ENCODE measurements around the gene LY6G6D.

The LY6G6D gene, protein sequence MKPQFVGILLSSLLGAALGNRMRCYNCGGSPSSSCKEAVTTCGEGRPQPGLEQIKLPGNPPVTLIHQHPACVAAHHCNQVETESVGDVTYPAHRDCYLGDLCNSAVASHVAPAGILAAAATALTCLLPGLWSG

DNA sequence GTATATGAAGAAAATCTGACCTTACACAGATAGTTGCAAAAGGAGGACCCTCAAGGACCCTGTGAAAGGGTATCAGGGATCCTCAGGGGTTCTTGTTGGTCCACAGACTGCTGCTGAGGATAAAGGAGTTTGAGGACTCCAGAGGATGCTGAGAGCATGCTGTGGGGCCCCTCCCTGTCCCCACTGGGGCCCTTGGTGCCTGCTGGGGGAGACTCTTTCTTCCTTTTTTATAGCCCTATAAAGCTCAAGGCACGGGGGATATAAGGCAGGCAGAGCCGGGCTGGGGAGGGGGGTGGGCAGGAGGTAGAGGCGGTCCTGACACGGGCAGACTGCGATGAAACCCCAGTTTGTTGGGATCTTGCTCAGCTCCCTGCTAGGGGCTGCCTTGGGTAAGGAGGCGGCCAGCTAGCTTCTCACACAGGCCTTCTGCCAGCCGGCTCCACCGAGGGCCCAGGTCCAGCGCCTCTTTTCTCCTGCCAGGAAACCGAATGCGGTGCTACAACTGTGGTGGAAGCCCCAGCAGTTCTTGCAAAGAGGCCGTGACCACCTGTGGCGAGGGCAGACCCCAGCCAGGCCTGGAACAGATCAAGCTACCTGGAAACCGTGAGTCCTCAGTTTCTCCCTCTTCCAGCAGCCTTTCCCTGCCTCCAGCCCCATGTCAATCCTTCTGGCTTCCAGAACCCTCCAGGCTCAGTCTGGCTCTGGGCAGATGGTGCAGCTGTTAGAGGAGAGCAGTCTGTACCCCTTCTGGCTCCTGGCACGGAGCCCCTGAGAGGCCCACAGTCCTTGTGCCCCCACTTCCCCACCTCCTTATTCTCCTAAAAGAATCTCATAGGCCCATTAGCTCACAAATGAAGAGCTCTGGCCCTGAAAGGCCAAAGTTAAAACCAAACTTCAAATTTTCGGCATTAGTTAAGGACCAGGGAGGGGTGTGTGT, at the start of gene LY6G6D:
Gene LY6G6D (plus strand): TSS at position 327 of the 937 bp plus-strand sequence. CDS start 8 bp downstream, at position 335.
- no peak for DNase-seq

DNA sequence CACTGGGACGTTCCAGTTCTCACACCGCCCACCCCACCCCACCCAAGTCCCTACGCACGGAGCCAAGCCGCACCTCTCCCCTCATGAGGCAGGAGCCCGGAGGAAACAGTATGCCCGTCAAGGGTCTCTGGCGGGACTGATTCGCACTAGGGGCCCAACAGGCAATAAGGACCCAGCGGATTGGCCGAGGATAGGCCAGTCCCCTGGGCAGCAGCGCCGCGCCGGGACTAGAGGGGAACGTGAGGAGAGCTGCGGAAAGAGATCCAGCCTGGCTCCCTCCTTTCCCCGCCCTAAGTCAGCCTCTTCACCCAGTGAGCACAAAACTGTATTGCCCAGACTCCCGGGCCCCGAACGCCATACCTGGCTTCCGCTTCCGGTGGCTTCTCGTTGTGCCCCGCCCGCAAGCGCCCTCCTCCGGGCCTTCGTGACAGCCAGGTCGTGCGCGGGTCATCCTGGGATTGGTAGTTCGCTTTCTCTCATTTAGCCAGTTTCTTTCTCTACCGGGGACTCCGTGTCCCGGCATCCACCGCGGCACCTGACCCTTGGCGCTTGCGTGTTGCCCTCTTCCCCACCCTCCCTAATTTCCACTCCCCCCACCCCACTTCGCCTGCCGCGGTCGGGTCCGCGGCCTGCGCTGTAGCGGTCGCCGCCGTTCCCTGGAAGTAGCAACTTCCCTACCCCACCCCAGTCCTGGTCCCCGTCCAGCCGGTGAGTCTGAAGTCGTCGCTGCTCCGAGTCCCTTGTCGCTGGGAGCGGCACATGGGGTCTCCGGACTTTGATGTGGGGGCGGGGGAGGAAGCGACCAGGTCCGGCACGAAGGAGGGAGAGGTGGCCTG, 49.4 kb upstream of the LY6G6D start, which contains the start of gene CSNK2B:
Gene CSNK2B (plus strand): TSS at position 580 of the 836 bp plus-strand sequence. CDS start 752 bp downstream, outside the sequence.
- DNase-seq, result peak; percentile 97

DNA sequence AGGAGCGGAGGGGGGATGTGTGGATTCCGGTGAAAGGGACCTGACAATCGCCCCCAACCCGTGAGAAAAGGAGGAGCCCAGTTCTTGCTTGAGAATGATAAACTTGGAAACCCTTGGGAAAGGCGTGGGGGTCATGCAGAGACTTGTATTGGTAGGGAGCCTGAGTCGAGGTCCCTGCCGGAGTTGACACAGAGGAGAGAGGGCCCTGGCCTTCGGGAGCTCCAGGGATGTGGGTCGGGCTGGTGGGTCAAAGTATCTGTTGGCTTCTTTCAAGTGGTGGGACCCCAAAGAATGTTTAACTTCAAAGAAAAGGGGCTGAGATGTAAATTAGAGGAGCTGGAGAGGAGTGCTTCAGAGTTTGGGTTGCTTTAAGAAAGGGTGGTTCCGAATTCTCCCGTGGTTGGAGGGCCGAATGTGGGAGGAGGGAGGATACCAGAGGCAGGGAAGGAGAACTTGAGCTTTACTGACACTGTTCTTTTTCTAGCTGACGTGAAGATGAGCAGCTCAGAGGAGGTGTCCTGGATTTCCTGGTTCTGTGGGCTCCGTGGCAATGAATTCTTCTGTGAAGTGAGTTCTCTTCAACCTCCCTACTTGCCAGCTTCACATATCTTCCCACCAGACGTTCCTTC, 48.7 kb upstream of the LY6G6D start:
- no peak for DNase-seq

DNA sequence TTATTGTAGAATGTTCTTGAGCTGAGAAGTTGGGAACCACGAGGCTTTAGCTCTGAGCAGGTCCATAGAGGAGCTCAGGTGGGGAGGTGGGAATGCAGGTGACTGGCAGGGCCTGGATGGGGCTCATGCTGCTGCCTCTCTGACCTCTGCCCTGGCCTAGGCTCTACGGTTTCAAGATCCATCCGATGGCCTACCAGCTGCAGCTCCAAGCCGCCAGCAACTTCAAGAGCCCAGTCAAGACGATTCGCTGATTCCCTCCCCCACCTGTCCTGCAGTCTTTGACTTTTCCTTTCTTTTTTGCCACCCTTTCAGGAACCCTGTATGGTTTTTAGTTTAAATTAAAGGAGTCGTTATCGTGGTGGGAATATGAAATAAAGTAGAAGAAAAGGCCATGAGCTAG, 45.5 kb upstream of the LY6G6D start, which contains the start of gene LY6G5B:
Gene LY6G5B (plus strand): TSS at position 301 of the 400 bp plus-strand sequence. CDS start 975 bp downstream, outside the sequence.
- no peak for DNase-seq

DNA sequence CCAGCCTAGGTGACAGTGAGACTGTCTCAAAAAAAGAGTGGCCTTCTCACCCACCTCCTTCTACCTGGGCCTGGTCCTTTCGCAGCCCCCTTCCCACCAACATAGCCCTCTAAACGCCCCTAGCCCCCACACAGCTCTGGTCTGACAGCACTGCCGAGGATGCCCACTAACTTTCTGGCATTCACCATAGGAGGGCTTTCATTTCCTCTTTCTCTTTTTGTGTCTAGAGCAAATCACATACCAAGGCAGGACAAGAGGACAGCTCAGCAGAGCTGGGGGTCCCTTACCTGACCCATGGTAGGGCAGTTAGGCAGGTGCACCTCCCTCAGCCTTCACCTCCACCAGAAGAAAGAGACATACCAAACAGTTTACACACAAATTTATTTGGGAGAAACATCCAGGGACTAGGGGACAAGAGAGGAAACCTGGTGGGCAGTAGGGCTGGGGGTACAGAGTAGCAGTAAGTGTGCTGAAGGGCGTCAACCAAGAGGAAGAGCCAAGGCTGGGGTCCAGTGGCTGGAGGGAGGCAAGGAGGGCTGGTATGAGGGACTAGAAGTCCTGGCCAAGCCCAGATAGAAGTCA, 38.7 kb upstream of the LY6G6D start:
- no peak for DNase-seq

DNA sequence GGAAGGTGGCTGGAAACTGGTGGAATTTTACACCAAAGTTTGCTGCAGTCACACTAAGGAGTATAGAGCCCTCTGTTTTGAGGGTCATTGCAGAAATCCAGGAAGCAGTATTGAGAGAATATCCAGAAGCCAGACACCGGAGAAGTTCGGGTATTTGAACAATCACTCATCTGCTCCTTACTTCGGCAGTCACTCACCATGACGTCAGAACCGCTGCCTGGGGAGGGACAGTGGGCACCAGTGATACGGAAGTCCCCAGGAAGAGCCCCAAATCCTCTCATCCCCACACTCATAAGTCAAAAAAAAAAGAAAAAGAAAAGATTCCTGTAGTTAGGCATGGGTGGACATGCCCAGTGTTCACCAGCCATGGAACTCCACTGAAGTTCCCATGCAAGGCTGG, 38.2 kb upstream of the LY6G6D start:
- no peak for DNase-seq

DNA sequence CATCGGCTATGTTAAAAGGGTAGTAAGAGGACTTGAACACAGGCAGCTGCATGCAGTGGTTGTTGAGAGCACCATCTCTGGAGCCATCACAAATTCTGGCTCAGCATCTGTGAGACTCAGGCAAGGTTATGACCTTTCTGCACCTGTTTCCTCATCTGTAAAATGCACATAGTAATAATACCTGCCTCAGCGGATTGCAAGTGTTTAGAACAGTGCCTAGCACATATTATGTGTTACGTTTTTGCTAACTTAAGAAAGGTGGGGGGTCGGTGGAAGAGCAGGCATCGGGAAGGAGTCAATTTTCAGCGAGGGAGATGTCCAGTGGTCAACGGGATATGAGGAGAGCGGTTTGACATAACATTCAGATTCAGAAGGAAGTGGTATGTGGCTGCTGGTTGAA, 37.2 kb upstream of the LY6G6D start:
- no peak for DNase-seq

DNA sequence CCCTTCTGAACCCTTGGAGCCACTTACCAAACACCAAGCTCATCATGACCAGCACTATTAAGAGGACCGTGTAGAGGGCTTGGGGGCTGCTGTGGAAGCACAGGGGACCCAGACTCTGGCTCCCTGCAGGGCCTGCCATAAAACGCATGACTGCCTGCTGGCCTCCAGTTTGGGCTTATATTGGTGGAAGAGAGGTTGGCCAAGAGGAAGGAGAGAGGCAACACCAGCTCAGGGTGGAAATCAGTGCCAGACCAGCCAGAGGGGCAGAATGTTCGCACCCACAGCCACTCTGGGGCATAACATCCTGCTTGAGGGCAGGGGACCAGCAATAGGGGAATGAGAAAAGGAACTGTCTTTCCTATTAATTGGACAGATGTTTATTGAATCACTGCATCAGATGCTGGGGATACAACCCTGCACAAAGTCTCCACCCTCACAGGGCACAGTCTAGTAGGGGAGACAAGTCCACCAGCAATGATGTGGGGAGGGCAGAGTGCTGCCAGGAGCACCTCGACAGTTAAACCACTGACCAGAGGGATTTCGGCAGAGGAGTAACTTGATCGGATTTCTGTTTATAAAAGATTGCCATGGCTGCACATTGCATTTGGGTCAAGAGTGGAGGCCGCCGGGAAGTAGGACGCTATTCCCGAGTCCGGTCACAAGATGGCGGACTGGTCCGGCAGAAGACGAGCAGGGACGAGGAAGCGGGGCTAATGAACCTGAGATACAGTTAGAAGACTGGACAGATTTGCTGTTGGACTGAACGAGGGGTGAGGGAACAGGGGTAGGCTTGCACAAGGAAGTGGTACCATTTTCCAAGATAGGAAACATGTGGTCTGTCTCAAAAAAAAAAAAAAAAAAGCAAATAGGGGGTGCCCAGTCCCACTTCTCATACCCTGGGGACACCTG, 34.7 kb upstream of the LY6G6D start, which contains the start of gene LY6G5C:
Gene LY6G5C (minus strand): TSS at position 842 of the 909 bp plus-strand sequence. CDS start 694 bp downstream, at position 148.
- peak; percentile 76 for DNase-seq

DNA sequence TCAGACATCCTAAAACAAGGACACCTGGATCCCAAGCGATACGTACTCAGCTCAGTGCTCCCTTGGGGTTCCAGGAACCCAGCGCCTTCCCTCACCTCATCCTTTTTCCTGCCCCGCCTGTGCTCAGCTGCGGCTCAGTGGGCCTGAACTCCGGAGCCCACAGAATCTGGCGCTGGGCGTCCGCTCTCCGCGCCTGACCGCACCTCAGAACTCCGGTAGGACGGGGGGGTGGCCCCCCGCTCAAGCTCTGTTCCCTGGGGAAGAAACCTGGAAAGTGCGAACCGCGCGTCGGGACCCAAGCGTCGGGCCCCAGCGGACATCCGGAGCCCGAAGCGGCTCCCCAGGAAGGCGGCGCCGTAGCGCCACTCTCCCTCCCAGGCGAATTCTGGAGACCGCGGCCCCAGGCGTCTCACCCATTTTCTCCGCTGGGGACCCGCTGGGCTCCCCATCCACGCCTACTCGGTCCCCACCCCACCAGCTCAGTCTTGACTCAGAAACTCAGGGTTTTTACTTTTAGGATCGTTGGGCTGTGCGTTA, 33.9 kb upstream of the LY6G6D start:
- DNase-seq, result peak; percentile 35

DNA sequence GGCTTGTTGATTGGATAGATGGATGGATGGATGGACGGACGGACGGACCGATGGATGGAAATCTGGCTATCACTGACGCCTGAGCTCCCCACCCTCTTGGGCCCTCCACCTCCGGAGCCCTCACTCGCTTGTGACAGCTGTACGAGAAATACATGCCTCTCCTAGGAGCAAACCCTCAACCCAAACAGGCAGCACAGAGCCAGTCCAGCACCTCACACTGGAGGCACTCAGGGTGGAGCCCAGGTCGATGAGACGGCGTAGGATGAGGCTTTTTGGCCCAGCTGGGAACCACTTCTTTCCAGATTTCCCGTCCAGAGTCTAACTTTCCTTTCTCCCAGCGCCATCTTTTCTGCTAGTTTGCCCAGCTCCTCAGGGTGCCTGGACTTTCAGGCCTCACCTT, 31.6 kb upstream of the LY6G6D start:
- no peak for DNase-seq

DNA sequence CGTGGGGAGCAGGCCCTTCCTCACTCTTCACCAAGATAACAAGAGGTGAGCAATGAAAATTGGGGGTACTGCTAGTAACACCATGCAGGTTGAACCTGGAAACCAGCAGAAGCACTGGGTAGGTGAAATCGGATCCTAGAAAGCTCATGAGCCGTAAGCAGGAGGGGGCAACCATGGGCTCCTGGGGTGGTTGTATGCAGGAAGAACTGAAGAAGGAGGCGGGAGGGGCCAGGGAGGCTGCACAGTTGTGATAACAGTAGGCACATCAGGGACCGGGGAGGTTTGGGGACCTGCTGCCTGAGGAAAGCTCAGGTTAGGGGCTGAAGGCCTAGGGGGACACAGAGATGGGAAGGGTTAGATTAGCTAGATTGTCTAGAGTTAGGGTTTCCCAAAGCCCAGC, 28.7 kb upstream of the LY6G6D start:
- no peak for DNase-seq

DNA sequence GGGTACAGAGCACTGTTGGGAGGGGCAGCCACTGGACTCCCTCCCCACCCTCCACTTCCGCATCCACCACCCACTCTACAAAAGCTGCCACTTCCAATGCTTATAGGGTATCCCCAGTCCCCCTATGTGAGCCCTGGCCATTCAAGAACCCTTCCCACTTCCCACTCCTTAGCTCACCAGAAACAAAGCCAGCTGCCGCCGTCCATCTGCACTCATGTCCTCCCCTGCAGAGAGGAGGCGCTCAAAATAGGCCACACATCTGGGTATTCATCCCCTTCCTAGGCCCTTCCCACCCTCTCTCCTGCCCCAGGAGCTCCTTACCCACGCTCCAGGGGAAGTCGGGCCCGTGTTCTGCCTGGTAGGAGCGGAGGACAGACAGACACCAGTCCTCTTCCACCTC, 27.8 kb upstream of the LY6G6D start:
- no peak for DNase-seq

DNA sequence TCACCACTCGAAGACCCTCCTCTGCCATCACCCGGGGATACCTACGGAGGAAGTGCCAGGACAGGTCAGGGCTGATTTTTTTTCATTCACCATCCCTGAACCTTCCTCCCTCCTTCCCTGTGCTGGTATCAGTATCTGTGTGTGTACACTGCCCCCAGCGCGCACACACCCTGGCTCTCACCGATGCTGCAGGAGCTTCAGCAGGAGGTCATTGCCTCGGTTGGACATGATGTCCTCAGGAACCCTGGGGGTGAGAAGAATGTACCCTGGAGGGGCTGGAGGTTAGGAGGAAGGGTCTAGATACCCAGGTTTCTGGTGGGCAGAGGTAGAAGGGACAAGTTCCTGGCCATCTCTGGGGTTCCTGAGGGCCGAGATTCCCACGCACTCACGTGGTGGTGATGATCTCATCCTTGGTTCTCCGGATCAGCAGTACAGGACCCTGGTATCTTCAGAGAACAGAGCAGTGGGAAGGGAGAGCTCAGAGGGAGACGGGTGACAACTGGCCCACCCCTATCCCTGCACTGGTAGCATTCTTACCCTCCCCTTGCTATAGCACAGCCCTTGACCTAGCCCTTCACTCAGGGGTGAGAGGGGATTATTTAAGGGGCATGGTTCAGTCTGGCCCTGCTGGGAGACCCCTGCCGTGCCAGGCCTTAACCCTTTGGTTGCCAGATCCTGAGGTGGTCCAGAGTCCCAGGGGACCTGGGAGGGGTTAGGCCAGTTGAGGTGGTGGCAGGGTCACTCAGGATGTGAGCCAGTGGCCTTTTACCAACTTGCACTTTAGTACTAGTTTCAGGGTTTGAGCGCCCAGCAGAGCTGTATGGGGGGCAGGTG, 27.1 kb upstream of the LY6G6D start:
- DNase-seq, result no peak

DNA sequence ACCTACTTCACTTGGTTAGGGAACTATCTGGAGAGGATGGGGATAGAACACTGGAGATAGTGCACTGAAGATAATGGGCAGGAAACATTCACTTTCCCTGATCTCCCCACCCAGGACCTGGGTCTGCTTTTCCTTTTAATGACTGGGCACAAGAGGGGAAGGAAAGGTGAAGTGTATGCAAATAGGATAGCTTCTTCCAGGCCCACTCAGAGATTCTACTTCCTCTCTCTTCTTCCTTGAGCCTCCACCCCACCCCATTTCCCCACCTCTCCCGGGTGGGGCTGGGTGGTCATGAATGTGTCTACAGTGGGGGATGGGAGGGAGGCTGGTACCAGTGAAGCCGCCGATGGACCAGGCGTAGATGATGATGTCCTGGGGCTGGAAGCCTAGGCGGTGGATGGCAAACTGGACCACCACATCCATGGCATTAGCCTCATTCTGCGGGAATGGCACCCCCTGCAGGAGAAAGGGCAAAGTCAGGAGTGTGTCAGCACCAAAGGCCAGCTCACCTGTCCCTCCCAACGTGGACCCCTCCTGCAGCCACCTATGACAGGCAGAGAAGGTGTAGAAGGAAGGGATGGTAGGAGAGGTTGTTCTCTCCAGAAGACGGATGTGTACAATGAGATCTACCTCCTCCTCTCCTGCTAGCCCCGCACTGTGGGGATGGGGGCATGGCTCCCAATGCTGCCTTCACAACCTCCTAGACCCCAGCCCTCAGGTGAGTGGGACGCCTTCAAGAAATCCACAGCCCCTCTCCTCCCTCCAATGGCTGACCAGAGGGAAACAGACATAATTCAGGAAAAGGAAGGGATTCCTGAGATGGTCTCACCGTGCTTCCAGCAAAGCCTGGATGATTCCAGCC, 25.7 kb upstream of the LY6G6D start:
- DNase-seq, result no peak

DNA sequence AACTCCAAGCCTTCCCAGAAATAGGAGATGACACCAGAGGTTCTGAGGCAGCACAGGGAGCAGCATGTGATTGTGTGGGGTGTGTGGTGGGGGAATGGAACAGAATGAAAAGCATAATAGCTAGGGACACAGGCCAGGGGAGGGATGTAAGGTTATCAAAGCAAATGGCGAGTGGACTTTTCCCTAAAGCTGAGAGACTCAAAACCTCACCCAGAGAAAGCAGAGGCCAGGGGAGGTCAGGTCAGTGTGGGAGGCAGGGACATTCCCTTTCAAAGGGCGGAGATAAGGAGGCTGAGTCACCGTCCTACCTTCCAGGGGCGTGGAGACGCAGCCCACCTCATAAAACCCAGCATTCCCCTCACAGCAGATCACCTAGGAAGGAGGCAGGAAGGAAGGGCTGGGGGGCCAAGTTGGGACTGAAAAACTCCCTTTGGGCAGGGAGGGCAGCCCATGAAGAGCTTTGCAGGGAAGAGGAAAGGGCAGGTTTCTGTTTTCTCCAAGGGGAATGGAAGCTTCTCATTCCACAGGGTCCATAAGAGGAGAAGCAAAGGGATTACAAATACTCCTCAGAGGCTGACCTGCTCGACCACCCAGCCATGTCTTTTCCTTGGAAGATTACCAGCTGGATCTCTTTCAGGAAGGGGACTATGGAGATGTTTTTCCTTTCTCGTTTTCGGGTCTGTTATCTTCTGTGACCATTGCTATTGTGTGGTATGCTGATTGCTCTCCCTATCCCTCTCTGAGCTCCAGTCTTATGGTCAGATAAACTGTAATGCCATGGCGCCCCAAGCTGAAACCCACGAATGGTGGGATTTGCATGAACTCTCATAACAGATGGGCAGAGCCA, 24.7 kb upstream of the LY6G6D start:
- DNase-seq, result no peak

DNA sequence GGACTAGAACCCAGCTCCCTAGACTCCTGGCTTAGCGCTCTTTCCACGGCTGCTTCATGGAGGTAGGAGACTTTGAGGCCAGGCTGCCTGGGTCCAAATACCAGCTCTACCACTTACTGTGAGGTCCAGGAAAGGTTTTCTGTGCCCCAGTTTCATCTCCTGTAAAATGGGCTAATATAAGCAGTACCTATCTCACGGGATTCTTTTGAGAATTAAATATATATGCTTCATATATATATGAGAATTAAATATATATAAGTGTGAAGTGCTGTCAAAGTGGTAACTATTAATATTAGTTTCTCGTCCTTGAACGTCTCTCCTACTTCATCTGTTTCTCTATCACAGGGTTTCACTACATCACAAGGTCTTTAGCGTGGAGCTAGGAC, 24.1 kb upstream of the LY6G6D start:
- no peak for DNase-seq

DNA sequence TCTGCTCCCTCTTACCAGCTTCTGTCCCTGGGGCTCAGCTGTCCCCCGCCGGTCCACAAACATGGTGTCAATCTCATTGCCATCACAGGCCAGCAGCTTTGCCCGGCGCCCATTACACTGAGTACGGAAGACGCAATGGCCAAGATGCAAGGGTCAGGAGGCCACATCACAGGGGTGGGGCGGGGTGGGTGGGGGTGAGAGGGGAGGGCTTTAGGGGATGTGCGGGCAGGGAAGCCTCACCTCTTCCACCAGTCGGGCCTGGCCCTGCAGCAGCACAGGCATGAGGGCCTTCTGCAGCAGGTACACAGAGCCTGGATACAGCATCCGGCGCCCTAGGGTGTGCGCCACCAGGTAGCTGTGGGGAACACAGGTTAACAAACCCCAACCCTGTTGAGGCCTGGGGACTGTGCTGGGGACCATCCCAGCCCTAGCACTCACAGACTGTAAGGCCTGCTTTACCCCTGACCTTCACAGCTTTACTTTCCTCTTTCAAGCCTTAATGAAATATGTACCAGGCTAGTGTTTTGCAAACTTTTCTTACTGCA, 23.5 kb upstream of the LY6G6D start:
- DNase-seq, result no peak

DNA sequence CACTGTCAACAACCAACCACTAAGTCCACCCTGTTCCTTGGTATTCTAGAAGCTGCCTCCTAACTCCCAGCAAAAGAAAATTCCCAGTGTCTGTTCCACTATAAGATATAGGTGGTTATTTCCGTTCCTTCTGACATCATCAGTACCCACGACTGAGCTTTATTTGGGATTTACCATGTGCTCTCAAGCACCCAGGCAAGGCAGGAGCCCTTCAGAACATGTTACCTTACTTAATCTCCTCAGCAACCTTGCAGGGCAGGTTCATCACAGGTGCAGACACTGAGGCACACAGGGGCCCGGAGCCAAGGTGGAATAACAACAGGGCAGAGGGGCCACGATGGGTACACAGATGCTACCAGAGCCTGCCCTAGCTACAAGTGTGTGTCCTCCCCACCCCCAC, 22.8 kb upstream of the LY6G6D start:
- no peak for DNase-seq
